OCI-LY7 (cell line): ENCODE measurements around the gene UBXN11.

ENCODE experiments used
- CTCF ChIP-seq: fragments of 200-600 bp; sonication (generic); conservative IDR thresholded peaks from 2 replicates; pipeline ENCODE4 v1.5.1; 2014; ENCODE audit warnings: mild to moderate bottlenecking, antibody characterized with exemption, low read length, moderate library complexity, mixed read lengths
- EZH2phosphoT487 ChIP-seq: fragments of 200-600 bp; sonication (generic); IDR thresholded peaks from 2 replicates; pipeline ENCODE4 v1.6.1; 2018; ENCODE audit warnings: low read depth, borderline replicate concordance, mild to moderate bottlenecking, mixed run types, antibody characterized with exemption, low read length, moderate library complexity, mixed read lengths

GRCh38 chr1:26350701-26351589 is 44.5 kb upstream of the UBXN11 start:
- TF ChIP-seq CTCF (no peak), EZH2phosphoT487 (no peak)
